Esophagus muscularis mucosa (tissue), 3 donors: ENCODE results near the gene TGFBR1.

Source experiments
- POLR2A ChIP-seq: fragments of 450-650 bp; IDR thresholded peaks from one replicate; pipeline ENCODE4 v1.6.1; 2017; ENCODE audit warnings: antibody characterized with exemption, moderate library complexity, mild to moderate bottlenecking, low read depth
- TF ChIP-seq, protein P1 (sequence below), 3 experiments: fragments of 200-600 bp in 2 of 3; fragments of 450-650 bp in 1 of 3; sonication (generic) in 2 of 3; IDR thresholded peaks; one replicate each; pipeline ENCODE4 v1.5.1; 2017 to 2019; ENCODE audit warnings: antibody characterized with exemption in 3 of 3, mild to moderate bottlenecking in 2 of 3, moderate library complexity in 1 of 3

DNA sequence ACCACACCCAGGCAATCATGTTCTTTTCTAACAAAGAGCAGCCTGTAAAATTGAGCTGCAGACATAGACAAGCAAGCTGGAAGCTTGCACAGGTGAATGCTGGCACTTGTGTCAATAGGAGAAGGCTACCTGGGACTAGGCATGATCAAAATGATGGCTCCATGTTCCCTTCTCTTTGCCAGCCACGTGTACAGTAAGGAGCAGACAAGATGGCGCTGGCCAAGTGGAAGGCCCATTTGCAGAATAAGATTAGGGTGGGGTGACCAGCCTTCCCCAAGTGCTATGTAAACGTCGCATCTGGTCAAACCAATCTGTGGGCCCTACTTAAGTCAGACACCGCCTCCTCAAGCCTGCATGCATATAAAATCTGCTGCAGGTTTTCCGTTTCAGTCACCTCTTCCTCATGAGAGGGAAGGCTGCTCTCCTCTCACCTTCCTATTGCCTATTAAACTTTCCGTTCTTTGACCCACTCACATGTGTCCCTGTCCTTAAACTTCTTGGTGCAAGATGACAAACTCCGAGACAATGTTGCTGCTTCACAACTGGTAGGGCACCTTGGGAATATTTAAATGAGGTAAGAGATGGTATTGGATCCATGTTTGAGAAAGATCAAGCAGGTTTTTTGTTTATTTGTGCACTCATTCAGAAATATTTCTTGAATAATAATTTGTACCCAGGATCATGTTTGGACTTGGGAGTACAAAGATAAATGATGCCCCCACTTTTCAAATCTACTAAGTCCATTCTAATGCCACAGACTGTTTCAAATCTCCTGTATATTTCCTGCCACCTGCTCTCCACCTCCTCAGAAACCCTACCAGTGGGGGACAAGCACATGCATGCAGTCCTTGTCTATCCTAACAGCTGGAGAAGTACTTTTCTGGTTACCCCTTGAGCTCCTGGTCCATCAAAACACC is 30.7 kb upstream of the TGFBR1 start:
- TF ChIP-seq, protein P1, sequence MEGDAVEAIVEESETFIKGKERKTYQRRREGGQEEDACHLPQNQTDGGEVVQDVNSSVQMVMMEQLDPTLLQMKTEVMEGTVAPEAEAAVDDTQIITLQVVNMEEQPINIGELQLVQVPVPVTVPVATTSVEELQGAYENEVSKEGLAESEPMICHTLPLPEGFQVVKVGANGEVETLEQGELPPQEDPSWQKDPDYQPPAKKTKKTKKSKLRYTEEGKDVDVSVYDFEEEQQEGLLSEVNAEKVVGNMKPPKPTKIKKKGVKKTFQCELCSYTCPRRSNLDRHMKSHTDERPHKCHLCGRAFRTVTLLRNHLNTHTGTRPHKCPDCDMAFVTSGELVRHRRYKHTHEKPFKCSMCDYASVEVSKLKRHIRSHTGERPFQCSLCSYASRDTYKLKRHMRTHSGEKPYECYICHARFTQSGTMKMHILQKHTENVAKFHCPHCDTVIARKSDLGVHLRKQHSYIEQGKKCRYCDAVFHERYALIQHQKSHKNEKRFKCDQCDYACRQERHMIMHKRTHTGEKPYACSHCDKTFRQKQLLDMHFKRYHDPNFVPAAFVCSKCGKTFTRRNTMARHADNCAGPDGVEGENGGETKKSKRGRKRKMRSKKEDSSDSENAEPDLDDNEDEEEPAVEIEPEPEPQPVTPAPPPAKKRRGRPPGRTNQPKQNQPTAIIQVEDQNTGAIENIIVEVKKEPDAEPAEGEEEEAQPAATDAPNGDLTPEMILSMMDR (IDR thresholded peaks at IDR 0.05), result no peak
- TF ChIP-seq POLR2A, result no peak
